ENCODE data around the gene COMMD6. TPM values are rescaled to one million over a fixed set of nuclear protein-coding genes. Genes with fewer than 3 reads are reported as not detected.

Gene COMMD6
- total and polyA plus RNA-seq, 8 donors, result 38.1 to 96.5 (median 59.2) TPM

- intact Hi-C loops (cut with DNase I), result no loop called here
- no peak overlapping the region for H3K4me3 ChIP-seq
- DNase-seq, result no peak
- no peak for FAIRE-seq
- H3K9me3 ChIP-seq, result no peaks in the 10 kb centered on the region
- 90 to 94% methylated on average over 3 of the region's 3 CpGs for whole genome bisulfite sequencing, 2 donors
- H3K27me3 ChIP-seq, result no peaks in the 10 kb centered on the region
- TF ChIP-seq, protein P1, sequence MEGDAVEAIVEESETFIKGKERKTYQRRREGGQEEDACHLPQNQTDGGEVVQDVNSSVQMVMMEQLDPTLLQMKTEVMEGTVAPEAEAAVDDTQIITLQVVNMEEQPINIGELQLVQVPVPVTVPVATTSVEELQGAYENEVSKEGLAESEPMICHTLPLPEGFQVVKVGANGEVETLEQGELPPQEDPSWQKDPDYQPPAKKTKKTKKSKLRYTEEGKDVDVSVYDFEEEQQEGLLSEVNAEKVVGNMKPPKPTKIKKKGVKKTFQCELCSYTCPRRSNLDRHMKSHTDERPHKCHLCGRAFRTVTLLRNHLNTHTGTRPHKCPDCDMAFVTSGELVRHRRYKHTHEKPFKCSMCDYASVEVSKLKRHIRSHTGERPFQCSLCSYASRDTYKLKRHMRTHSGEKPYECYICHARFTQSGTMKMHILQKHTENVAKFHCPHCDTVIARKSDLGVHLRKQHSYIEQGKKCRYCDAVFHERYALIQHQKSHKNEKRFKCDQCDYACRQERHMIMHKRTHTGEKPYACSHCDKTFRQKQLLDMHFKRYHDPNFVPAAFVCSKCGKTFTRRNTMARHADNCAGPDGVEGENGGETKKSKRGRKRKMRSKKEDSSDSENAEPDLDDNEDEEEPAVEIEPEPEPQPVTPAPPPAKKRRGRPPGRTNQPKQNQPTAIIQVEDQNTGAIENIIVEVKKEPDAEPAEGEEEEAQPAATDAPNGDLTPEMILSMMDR (IDR thresholded peaks at IDR 0.05), result no peak
- no peak for ATAC-seq
- H3K4me1 ChIP-seq, result no peaks in the 10 kb centered on the region
- H3K27ac ChIP-seq, result no peak overlapping the region
- H3K36me3 ChIP-seq, result peaks cover 0 to 9% (median 0%) of the 10 kb centered on the region in 3 donors
These were observed 41.9 kb upstream of the COMMD6 start for GRCh38 chr13:75579529-75579928.

DNA sequence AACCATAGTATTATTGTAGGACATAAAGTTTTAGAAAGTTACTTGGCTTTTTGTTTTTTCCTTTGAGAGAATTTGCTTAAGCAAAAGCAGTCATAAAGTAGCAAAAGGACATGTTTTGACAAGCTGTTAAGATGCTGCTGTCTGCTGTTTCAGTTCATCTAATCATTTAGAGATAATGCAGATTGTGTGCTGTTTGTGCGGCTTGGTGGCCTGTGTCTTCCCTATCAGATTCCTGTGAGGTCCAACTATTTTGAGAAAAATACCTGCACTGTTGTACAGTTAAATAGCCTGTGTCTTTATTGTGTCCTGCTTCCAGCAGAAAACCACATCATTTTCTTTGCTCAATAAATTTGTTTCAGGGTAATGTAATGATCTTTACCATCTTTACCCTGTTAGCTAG lies 31.9 kb upstream of the COMMD6 start:
- no peak for FAIRE-seq
- Histone ChIP-seq H3K27ac (no peak overlapping the region), H3K4me3 (no peak overlapping the region), H3K4me1 (no peaks in the 10 kb centered on the region), H3K36me3 (peaks cover 0 to 11% (median 0%) of the 10 kb centered on the region in 3 donors), H3K9me3 (no peaks in the 10 kb centered on the region), H3K27me3 (no peaks in the 10 kb centered on the region)
- TF ChIP-seq, protein P1 (IDR thresholded peaks at IDR 0.05), result no peak
- WGBS, 2 donors, result 85 to 86% methylated on average over 1 of the region's 1 CpG
- intact Hi-C loops (cut with DNase I), result no loop called here
- no peak for ATAC-seq
- DNase-seq, result no peak

DNA sequence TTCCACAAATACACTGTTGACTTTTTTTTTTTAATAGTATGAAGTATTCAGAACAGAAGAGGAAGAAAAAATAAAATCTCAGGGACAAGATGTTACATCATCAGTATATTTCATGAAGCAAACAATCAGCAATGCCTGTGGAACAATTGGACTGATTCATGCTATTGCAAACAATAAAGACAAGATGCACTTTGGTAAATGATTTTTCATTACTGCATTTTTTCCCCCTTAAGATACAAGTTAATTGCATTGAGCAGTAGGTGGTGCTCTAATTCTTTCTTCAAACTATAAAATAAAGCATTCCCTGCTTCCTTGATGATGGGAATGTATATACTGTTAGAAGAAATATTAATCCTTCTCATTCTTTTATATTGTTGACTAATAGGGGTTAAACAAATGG lies 29.0 kb upstream of the COMMD6 start:
- DNase-seq, result no peak
- peak; percentile 49 for FAIRE-seq
- intact Hi-C loops (cut with DNase I), result no loop called here
- Histone ChIP-seq H3K4me1 (no peaks in the 10 kb centered on the region), H3K9me3 (no peaks in the 10 kb centered on the region), H3K36me3 (peaks cover 0 to 11% (median 0%) of the 10 kb centered on the region in 3 donors), H3K4me3 (no peak overlapping the region), H3K27me3 (no peaks in the 10 kb centered on the region), H3K27ac (no peak overlapping the region)
- no peak for ATAC-seq
- TF ChIP-seq, protein P1 (IDR thresholded peaks at IDR 0.05), result no peak

DNA sequence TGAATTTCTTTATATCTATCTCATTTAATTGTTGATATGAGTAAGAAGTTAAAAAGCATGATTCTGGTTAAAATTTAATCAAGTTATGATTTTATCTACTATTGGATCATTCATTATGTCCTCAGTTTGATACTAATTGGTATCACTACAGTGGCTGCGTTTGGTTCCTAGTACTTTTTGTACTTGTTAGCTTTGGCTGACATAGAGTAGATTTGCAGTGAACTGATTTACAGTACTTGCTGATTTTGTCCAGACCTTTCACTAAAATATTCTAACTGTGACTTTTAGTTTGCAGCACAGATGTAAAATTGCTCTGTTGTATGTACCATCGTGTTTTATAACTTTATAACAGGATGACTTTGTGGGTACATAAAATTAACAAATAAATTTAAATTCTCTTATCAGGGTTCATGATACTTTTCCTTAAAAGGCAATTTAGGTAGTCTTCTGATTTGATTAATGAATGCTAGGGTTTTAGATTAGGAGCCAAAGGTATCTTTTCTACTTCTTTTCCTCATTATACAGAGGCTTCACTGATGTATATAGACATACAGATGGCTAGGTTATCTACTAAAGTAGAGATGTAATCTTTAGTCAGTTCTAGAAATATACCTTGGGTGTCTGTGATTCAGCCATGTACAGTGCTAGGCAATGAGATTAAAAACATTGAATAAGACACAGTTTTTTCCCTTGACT lies 20.7 kb upstream of the COMMD6 start:
- no peak for FAIRE-seq
- Histone ChIP-seq H3K27ac (no peak overlapping the region), H3K9me3 (no peaks in the 10 kb centered on the region), H3K4me1 (peaks cover 0 to 12% (median 4%) of the 10 kb centered on the region in 3 donors), H3K4me3 (no peak overlapping the region), H3K36me3 (no peaks in the 10 kb centered on the region), H3K27me3 (no peaks in the 10 kb centered on the region)
- intact Hi-C loops (cut with DNase I), result no loop called here
- 37 to 42% methylated on average over 2 of the region's 2 CpGs for WGBS, 2 donors
- TF ChIP-seq, protein P1 (IDR thresholded peaks at IDR 0.05), result no peak
- ATAC-seq, result no peak
- no peak for DNase-seq

GRCh38 chr13:75556961-75557360 lies 19.3 kb upstream of the COMMD6 start:
- Histone ChIP-seq H3K27ac (no peak overlapping the region), H3K4me3 (no peak overlapping the region), H3K36me3 (no peaks in the 10 kb centered on the region), H3K4me1 (peaks cover 4 to 22% (median 7%) of the 10 kb centered on the region in 3 donors), H3K27me3 (no peaks in the 10 kb centered on the region), H3K9me3 (no peaks in the 10 kb centered on the region)
- no peak for ATAC-seq
- DNase-seq, result no peak
- TF ChIP-seq, protein P1 (IDR thresholded peaks at IDR 0.05), result no peak
- 90 to 94% methylated on average over 2 of the region's 2 CpGs for WGBS, 2 donors
- intact Hi-C loops (cut with DNase I), result no loop called here
- no peak for FAIRE-seq

Measured in pancreas (tissue), 10 donors.